GM12878 (cell line): ENCODE measurements around the gene QRFP.

Experiments used
- CHD4 ChIP-seq: fragments of 200-600 bp; sonication (generic); IDR thresholded peaks from 2 replicates; pipeline ENCODE4 v1.6.1; 2016; ENCODE audit warnings: mild to moderate bottlenecking
- JUNB ChIP-seq: IDR thresholded peaks from 2 replicates; pipeline ENCODE4 v1.6.1; 2016; ENCODE audit warnings: antibody characterized with exemption, mild to moderate bottlenecking
- POLR2AphosphoS2 ChIP-seq: IDR thresholded peaks from 2 replicates; pipeline ENCODE4 v1.6.1; 2011; ENCODE audit warnings: low read depth, mild to moderate bottlenecking, low read length, improper control_type of control experiment, moderate library complexity

GRCh38 chr9:130904070-130905044 is 7.7 kb upstream of the QRFP start:
- TF ChIP-seq POLR2AphosphoS2: no peak
- no peak for TF ChIP-seq CHD4
- TF ChIP-seq JUNB: no peak
